DOHH2 (cell line): ENCODE measurements around the gene CCDC182.

Experiments
- H3F3A ChIP-seq: fragments of 200-600 bp; sonication (generic), shearing (Covaris generic); 2 replicates; pipeline ENCODE4 v1.6.0; 2016; ENCODE audit warnings: antibody characterized with exemption, mild to moderate bottlenecking; ENCODE audit not compliant: control insufficient read depth, insufficient read depth
- H3K27ac ChIP-seq: fragments of 200-600 bp; sonication (generic); 2 replicates; pipeline ENCODE4 v1.5.1; 2014; ENCODE audit warnings: low read depth, mild to moderate bottlenecking, low read length, moderate library complexity
- H3K27me3 ChIP-seq: fragments of 200-600 bp; sonication (generic); 2 replicates; pipeline ENCODE4 v1.6.1; 2014; ENCODE audit warnings: mild to moderate bottlenecking, low read length, mixed read lengths; ENCODE audit not compliant: control insufficient read depth
- H3K36me3 ChIP-seq: fragments of 200-600 bp; sonication (generic); 2 replicates; pipeline ENCODE4 v1.6.1; 2014; ENCODE audit warnings: mild to moderate bottlenecking, low read length, moderate library complexity, mixed read lengths; ENCODE audit not compliant: control insufficient read depth
- H3K4me1 ChIP-seq: fragments of 200-600 bp; sonication (generic); 2 replicates; pipeline ENCODE4 v1.6.1; 2014; ENCODE audit warnings: mild to moderate bottlenecking, low read length, mixed read lengths; ENCODE audit not compliant: control insufficient read depth
- H3K4me2 ChIP-seq: fragments of 200-600 bp; sonication (generic); 2 replicates; pipeline ENCODE4 v1.6.0; 2014; ENCODE audit warnings: mild to moderate bottlenecking, low read length, moderate library complexity
- H3K4me3 ChIP-seq: fragments of 200-600 bp; sonication (generic); 2 replicates; pipeline ENCODE4 v1.5.1; 2014; ENCODE audit warnings: mild to moderate bottlenecking, low read length, mixed read lengths
- H3K79me2 ChIP-seq: fragments of 200-600 bp; sonication (generic); 2 replicates; pipeline ENCODE4 v1.6.1; 2014; ENCODE audit warnings: mild to moderate bottlenecking, low read length, mixed read lengths; ENCODE audit not compliant: control insufficient read depth
- H3K9me2 ChIP-seq: fragments of 200-600 bp; sonication (generic); replicated peaks from 2 replicates; pipeline ENCODE4 v1.6.1; 2014; ENCODE audit warnings: mild to moderate bottlenecking, low read length, mixed read lengths; ENCODE audit not compliant: control insufficient read depth
- H3K9me3 ChIP-seq: fragments of 200-600 bp; sonication (generic); 2 replicates; pipeline ENCODE4 v1.6.1; 2014; ENCODE audit warnings: antibody characterized with exemption, low read length, mixed read lengths; ENCODE audit not compliant: control insufficient read depth, insufficient read depth
- H4K20me1 ChIP-seq: fragments of 200-600 bp; sonication (generic); 2 replicates; pipeline ENCODE4 v1.6.0; 2014; ENCODE audit warnings: low read depth, mild to moderate bottlenecking, antibody characterized with exemption, low read length, moderate library complexity; ENCODE audit not compliant: control insufficient read depth, insufficient read depth
- CTCF ChIP-seq: fragments of 200-600 bp; sonication (generic); IDR thresholded peaks from one replicate; pipeline ENCODE4 v1.5.1; 2014; ENCODE audit warnings: antibody characterized with exemption, mild to moderate bottlenecking, low read depth, low read length; ENCODE audit not compliant: poor library complexity, severe bottlenecking
- EZH2phosphoT487 ChIP-seq: fragments of 200-600 bp; sonication (generic); IDR thresholded peaks from 2 replicates; pipeline ENCODE4 v1.6.1; 2017; ENCODE audit warnings: borderline replicate concordance, mild to moderate bottlenecking, antibody characterized with exemption, low read length, moderate library complexity, mixed read lengths

The CCDC182 gene

GRCh38 chr17:57727630-57728175, 17.4 kb downstream of the CCDC182 start:
- Histone ChIP-seq H3K9me3 (no peaks in the 10 kb centered on the region), H3F3A (no peaks in the 10 kb centered on the region), H3K79me2 (no peaks in the 10 kb centered on the region), H3K4me2 (no peak overlapping the region), H3K9me2 (no peaks in the 10 kb centered on the region), H3K27ac (no peak overlapping the region), H4K20me1 (no peaks in the 10 kb centered on the region), H3K27me3 (peaks cover 23% of the 10 kb centered on the region; the same call in 1 of the 2 replicates), H3K4me1 (peaks cover 14% of the 10 kb centered on the region), H3K4me3 (no peak overlapping the region), H3K36me3 (no peaks in the 10 kb centered on the region)
- TF ChIP-seq EZH2phosphoT487 (no peak), CTCF (no peak)

GRCh38 chr17:57726838-57727237, 18.3 kb downstream of the CCDC182 start:
- TF ChIP-seq CTCF (no peak), EZH2phosphoT487 (no peak)
- no peaks in the 10 kb centered on the region for H3K9me2 ChIP-seq
- H3K27me3 ChIP-seq: peaks cover 19% of the 10 kb centered on the region; the same call in 1 of the 2 replicates
- H3K4me1 ChIP-seq: peaks cover 14% of the 10 kb centered on the region
- no peaks in the 10 kb centered on the region for H3K79me2 ChIP-seq
- no peak overlapping the region for H3K4me2 ChIP-seq
- H3K27ac ChIP-seq: no peak overlapping the region
- H3K4me3 ChIP-seq: no peak overlapping the region
- H4K20me1 ChIP-seq: no peaks in the 10 kb centered on the region
- H3K36me3 ChIP-seq: no peaks in the 10 kb centered on the region
- H3F3A ChIP-seq: no peaks in the 10 kb centered on the region
- H3K9me3 ChIP-seq: no peaks in the 10 kb centered on the region

GRCh38 chr17:57726213-57726790, 18.8 kb downstream of the CCDC182 start:
- TF ChIP-seq CTCF (no peak), EZH2phosphoT487 (no peak)
- H3K79me2 ChIP-seq: no peaks in the 10 kb centered on the region
- no peak overlapping the region for H3K4me3 ChIP-seq
- no peak overlapping the region for H3K27ac ChIP-seq
- H3K4me1 ChIP-seq: peaks cover 14% of the 10 kb centered on the region
- H3F3A ChIP-seq: no peaks in the 10 kb centered on the region
- H3K27me3 ChIP-seq: peaks cover 15% of the 10 kb centered on the region; the same call in 1 of the 2 replicates
- H3K36me3 ChIP-seq: no peaks in the 10 kb centered on the region
- no peak overlapping the region for H3K4me2 ChIP-seq
- H4K20me1 ChIP-seq: no peaks in the 10 kb centered on the region
- no peaks in the 10 kb centered on the region for H3K9me3 ChIP-seq
- no peaks in the 10 kb centered on the region for H3K9me2 ChIP-seq
